ENCODE data around the gene RETREG1.

Gene RETREG1

DNA sequence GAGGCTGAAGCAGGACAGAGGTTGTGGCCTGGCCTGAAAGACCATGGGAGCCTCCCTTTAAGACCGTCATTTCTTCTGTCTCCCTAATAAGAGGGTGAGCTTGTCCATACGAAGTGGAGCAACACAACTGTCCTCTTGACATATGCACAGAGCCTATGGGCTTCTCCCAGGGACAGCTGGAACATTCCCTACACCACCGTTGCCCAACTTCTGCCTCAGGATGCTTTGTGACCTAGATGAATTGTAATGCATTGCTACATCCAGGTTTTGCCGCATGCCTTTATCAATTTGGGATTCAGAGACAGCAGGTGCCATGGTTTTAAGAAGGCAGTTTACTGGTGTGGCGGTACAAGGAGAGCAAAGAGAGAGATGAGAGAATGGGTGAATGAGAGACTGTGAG lies 116.8 kb downstream of the RETREG1 start:
- no peak for ATAC-seq (replicated peaks; ENCODE audit: extremely low read depth, poor library complexity, severe bottlenecking)
- H3K9me3 Mint-ChIP-seq, result no peaks in the 10 kb centered on the region
- no peak overlapping the region for H3K4me3 Mint-ChIP-seq
- H3K36me3 Mint-ChIP-seq (ENCODE audit: insufficient read depth), result no peaks in the 10 kb centered on the region
- H3K27me3 Mint-ChIP-seq, result no peaks in the 10 kb centered on the region
- no peak overlapping the region for H3K27ac Mint-ChIP-seq (ENCODE audit: low read depth)
- H3K4me1 Mint-ChIP-seq, result peaks cover 8% of the 10 kb centered on the region
- DNase-seq (ENCODE audit: low spot score in 2 of 2), result no peak

DNA sequence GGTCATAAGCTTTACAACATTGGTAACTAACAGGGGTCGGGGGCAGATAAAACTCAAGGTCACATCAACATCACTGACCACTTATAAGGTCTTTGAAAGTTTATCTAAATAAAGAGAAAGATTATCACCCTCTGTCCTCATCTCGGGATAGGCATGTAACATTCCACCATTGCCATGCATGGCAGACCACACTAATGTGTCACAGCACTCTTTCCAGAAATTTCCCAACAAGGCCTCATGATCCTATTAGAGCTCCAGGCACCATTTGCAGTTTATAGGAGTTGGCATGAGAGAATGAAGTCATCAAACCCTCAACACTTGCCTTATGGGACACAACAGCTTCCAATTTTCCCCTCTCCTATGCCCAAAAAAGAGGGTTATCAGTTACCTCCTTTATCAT lies 119.3 kb downstream of the RETREG1 start:
- H3K36me3 Mint-ChIP-seq (ENCODE audit: insufficient read depth), result no peaks in the 10 kb centered on the region
- H3K27me3 Mint-ChIP-seq, result no peaks in the 10 kb centered on the region
- no peak for DNase-seq (ENCODE audit: low spot score in 2 of 2)

DNA sequence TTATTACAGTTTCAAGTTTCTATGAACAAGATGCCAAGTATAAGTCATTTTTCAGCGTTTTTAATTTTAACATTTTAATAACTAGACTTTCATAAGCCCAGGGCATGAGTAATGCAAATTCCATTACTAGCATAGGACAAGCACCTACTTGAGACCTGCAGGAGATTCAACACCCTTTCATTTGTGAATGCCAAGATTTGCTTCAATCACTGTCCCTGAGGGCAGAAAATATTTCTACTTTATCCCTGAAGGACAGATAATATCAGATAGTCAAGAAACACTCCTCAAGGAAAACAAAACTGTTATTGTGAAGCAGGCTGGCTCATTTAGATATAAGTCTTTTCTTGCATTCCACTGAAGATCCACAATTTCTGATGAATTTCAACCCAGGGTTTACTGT lies 123.5 kb downstream of the RETREG1 start:
- no peak for DNase-seq (ENCODE audit: low spot score in 2 of 2)
- Mint-ChIP-seq H3K4me1 (no peaks in the 10 kb centered on the region), H3K27ac (ENCODE audit: low read depth) (no peak overlapping the region), H3K9me3 (no peaks in the 10 kb centered on the region), H3K36me3 (ENCODE audit: insufficient read depth) (no peaks in the 10 kb centered on the region), H3K27me3 (no peaks in the 10 kb centered on the region), H3K4me3 (no peak overlapping the region)
- no peak for ATAC-seq (replicated peaks; ENCODE audit: extremely low read depth, poor library complexity, severe bottlenecking)

More for the DNA sequence above, 119.3 kb downstream of the RETREG1 start:
- Mint-ChIP-seq H3K9me3 (no peaks in the 10 kb centered on the region), H3K4me3 (no peak overlapping the region), H3K27ac (ENCODE audit: low read depth) (no peak overlapping the region), H3K4me1 (no peaks in the 10 kb centered on the region)
- ATAC-seq (replicated peaks; ENCODE audit: extremely low read depth, poor library complexity, severe bottlenecking), result no peak

DNA sequence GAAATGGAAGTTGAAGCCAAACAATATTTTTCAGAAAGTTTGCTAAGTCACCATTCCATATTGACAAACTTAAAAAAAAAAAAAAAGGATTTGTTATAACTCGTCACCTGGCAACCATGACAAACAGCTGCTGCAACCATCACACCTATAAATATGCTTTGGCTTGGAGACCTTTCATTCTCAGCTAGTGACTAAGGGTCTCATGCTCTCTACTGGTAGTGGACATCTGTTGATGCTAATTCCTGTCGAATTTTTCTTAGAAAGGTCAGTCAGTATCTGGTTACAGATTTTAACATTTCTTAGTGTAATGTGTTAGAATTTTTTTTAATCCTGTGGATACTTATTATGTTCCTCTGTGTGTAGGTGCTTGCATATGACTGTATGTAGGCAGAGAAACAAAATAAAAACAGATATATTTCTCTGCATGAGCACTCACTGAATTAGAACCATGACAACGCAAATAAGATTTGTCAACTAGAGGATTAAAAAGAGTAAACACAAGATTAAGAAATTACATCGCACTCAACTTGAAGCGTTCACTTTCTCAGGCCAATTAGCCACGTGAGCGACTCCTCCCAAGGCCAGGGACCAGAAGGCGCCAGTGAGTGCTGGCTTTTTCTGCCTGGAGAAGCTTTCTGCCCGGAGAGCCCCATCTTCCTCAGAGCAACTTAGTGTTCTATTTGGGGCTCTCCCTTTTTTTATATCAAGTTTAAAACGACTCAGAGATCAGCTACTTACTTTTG lies 124.2 kb downstream of the RETREG1 start:
- H3K4me1 Mint-ChIP-seq, result no peaks in the 10 kb centered on the region
- no peak for ATAC-seq (replicated peaks; ENCODE audit: extremely low read depth, poor library complexity, severe bottlenecking)
- DNase-seq (ENCODE audit: low spot score in 2 of 2), result no peak
- no peak overlapping the region for H3K4me3 Mint-ChIP-seq
- no peaks in the 10 kb centered on the region for H3K27me3 Mint-ChIP-seq
- no peak overlapping the region for H3K27ac Mint-ChIP-seq (ENCODE audit: low read depth)
- no peaks in the 10 kb centered on the region for H3K36me3 Mint-ChIP-seq (ENCODE audit: insufficient read depth)
- no peaks in the 10 kb centered on the region for H3K9me3 Mint-ChIP-seq

DNA sequence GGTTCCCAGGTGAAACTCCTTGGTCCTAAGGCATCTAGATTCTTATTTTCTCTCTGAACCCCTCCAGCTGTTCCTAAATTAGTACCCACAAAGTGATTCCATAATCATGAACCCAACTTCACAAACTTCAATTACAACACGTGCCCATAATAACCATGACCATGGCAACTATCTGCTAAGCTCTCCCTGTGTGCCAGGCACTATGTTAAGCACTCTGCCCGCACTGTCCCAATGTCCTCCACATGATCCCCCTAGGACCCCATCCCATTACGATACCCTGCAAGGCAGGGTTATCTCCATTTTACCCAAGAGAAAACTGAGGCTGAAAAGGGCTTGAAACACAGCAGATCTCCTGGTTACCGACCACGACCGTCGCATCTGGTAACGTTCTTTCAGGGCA lies 125.9 kb downstream of the RETREG1 start:
- Mint-ChIP-seq H3K27ac (ENCODE audit: low read depth) (no peak overlapping the region), H3K4me1 (no peaks in the 10 kb centered on the region), H3K4me3 (no peak overlapping the region), H3K27me3 (no peaks in the 10 kb centered on the region), H3K36me3 (ENCODE audit: insufficient read depth) (no peaks in the 10 kb centered on the region), H3K9me3 (no peaks in the 10 kb centered on the region)
- DNase-seq (ENCODE audit: low spot score in 2 of 2) (no peak), ATAC-seq (replicated peaks; ENCODE audit: extremely low read depth, poor library complexity, severe bottlenecking) (no peak)

DNA sequence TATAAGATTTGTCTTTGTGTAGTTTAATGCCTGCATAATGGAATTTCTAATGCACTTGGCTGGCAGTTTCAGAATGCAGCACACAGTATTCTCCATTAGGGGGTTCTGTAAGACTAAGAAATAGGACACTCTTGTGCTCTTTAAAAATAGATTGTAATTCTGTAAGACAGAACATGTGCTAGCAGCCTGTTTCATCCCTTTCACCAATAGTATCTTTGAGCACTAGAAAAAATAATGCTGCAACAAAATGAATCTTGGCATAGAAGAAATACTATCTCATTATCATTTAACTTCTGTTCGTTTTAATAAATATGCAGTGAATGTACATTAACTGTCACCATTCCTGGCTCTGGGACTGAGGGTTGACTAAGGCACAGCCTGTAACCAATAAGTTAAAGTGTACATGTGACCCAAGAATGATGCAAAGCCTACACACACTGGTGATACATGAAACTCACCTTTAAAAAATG lies 127.4 kb downstream of the RETREG1 start:
- H3K4me1 Mint-ChIP-seq, result no peaks in the 10 kb centered on the region
- ATAC-seq (replicated peaks; ENCODE audit: extremely low read depth, poor library complexity, severe bottlenecking), result no peak
- no peaks in the 10 kb centered on the region for H3K9me3 Mint-ChIP-seq

DNA sequence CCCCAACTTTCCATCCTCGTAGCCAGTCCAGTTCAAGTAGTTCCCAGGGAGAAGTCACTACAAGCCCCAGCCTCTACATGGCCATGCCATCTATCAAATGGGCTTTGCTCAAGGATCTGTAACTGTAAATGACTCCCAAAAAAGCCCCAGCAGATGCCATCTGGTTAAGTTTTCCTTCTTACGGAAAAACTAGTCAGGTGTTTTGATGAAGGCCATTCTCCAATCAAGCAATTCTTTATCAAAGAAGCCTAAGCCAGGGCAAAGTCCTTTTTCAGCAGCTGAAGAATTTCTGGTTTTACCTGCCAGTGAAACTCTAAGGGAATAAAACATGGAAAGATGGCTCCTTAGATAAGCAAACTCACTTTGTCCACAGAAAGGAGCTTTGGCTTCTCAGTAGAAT lies 129.3 kb downstream of the RETREG1 start:
- Mint-ChIP-seq H3K4me3 (no peak overlapping the region), H3K27ac (ENCODE audit: low read depth) (no peak overlapping the region), H3K4me1 (no peaks in the 10 kb centered on the region), H3K27me3 (peaks cover 8% of the 10 kb centered on the region), H3K36me3 (ENCODE audit: insufficient read depth) (no peaks in the 10 kb centered on the region), H3K9me3 (no peaks in the 10 kb centered on the region)
- ATAC-seq (replicated peaks; ENCODE audit: extremely low read depth, poor library complexity, severe bottlenecking), result no peak
- DNase-seq (ENCODE audit: low spot score in 2 of 2), result no peak

More for the DNA sequence above, 127.4 kb downstream of the RETREG1 start:
- Mint-ChIP-seq H3K27me3 (no peaks in the 10 kb centered on the region), H3K4me3 (no peak overlapping the region), H3K36me3 (ENCODE audit: insufficient read depth) (no peaks in the 10 kb centered on the region), H3K27ac (ENCODE audit: low read depth) (no peak overlapping the region)
- no peak for DNase-seq (ENCODE audit: low spot score in 2 of 2)

DNA sequence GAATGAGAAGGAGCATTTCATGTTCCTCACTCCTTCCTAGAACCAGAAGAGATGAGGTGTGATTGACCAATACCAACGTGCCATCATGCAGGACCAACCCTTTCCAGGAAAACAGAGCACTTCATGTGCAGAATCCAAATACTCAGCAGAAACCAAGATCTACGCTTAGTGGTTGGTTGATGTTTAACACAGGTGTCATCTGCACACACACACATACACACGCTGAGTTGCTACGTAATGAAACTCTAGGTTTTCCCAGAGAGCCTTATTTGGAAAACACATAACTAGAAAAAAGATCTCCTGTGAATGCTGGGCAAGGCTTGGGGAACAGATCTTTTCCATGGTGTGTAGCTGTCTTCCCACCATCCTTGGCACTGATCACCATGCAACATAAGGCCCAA lies 130.1 kb downstream of the RETREG1 start:
- H3K27ac Mint-ChIP-seq (ENCODE audit: low read depth), result no peak overlapping the region
- H3K4me3 Mint-ChIP-seq, result no peak overlapping the region
- H3K9me3 Mint-ChIP-seq, result no peaks in the 10 kb centered on the region
- H3K36me3 Mint-ChIP-seq (ENCODE audit: insufficient read depth), result no peaks in the 10 kb centered on the region
- ATAC-seq (replicated peaks; ENCODE audit: extremely low read depth, poor library complexity, severe bottlenecking), result no peak
- H3K27me3 Mint-ChIP-seq, result peaks cover 8% of the 10 kb centered on the region
- no peaks in the 10 kb centered on the region for H3K4me1 Mint-ChIP-seq
- DNase-seq (ENCODE audit: low spot score in 2 of 2), result no peak

DNA sequence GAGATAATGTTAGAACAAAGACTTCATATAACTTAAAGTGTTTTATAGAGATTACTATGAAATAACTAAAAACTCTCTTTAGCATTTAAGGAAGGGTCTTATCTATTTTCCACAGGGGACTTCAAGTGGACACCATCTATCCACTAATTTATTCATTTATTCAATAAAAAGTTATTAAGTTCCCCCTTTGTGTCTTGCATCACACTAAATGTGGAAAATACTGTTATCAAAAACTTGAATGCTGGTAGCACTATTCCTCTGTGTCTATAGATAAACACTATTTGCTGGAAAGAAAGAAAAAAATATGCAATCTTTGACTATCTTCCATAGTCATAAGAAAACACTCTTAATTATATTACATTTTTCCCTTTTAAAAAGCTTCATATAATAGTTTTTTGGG lies 131.1 kb downstream of the RETREG1 start:
- no peak for ATAC-seq (replicated peaks; ENCODE audit: extremely low read depth, poor library complexity, severe bottlenecking)
- H3K27ac Mint-ChIP-seq (ENCODE audit: low read depth), result no peak overlapping the region

DNA sequence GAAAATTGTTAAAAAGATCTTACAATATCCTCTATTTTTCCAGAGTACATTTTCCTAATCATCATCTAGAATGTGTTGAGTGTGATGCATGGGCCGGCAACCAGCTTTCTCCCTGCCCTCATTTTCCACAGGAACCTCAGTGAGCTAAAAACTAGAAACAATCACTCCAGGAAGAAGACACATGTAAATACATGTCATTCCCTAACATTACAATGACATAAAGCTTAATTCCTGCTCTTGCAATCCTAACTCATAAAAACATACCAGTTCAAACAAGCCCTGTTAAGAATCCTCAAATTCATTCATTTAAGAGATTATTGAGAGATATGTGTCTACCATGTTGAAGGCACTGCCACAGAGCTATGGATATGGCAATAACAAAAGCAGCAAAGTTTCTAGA lies 132.7 kb downstream of the RETREG1 start:
- no peak overlapping the region for H3K27ac Mint-ChIP-seq (ENCODE audit: low read depth)
- DNase-seq (ENCODE audit: low spot score in 2 of 2) (no peak), ATAC-seq (replicated peaks; ENCODE audit: extremely low read depth, poor library complexity, severe bottlenecking) (no peak)
- peaks cover 1% of the 10 kb centered on the region for H3K36me3 Mint-ChIP-seq (ENCODE audit: insufficient read depth)
- no peak overlapping the region for H3K4me3 Mint-ChIP-seq
- H3K4me1 Mint-ChIP-seq, result no peaks in the 10 kb centered on the region
- peaks cover 8% of the 10 kb centered on the region for H3K27me3 Mint-ChIP-seq
- H3K9me3 Mint-ChIP-seq, result no peaks in the 10 kb centered on the region

More for the DNA sequence above, 131.1 kb downstream of the RETREG1 start:
- DNase-seq (ENCODE audit: low spot score in 2 of 2), result no peak
- H3K36me3 Mint-ChIP-seq (ENCODE audit: insufficient read depth), result no peaks in the 10 kb centered on the region
- H3K27me3 Mint-ChIP-seq, result peaks cover 8% of the 10 kb centered on the region
- H3K4me1 Mint-ChIP-seq, result no peaks in the 10 kb centered on the region
- no peak overlapping the region for H3K4me3 Mint-ChIP-seq
- H3K9me3 Mint-ChIP-seq, result no peaks in the 10 kb centered on the region

DNA sequence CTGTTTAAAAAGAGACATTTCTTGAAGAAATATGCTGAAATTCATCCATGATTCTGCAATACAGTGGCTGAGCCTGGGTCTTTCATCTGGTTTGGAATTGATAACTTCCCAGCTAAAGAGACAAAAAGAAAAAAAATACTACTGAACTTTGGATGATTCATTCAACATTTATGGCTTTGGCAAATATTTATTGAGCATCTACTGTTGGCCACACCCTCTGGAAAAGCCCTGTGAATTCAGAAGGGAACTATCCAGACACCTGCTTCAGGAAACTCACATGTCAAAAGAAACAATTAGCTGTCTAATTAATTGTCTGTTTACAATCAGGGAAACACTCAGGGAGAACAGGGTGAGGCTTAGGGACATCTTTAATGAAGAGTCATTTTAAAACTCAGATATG lies 133.4 kb downstream of the RETREG1 start:
- H3K4me1 Mint-ChIP-seq, result no peaks in the 10 kb centered on the region

DNA sequence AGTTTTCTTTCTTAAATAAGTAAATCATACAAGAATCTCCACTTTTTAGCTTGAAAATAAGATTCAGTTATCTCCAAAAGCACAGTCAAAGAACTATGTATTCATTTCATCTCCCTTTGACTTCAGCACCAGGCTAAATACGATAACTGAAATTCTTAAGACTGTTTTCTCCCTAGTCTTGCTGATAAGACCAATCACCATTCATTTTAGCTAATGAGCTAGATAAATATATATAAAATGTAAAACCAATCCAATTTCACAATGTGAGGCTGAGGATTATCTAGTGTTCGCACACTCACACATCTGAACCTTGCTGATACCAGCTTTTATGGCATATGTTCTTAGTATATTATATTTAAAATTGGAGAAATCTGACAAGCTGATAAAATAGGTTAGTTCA lies 133.9 kb downstream of the RETREG1 start:
- Mint-ChIP-seq H3K36me3 (ENCODE audit: insufficient read depth) (peaks cover 1% of the 10 kb centered on the region), H3K4me1 (no peaks in the 10 kb centered on the region), H3K27me3 (peaks cover 8% of the 10 kb centered on the region), H3K9me3 (no peaks in the 10 kb centered on the region), H3K4me3 (no peak overlapping the region), H3K27ac (ENCODE audit: low read depth) (no peak overlapping the region)
- DNase-seq (ENCODE audit: low spot score in 2 of 2) (no peak), ATAC-seq (replicated peaks; ENCODE audit: extremely low read depth, poor library complexity, severe bottlenecking) (no peak)

More for the DNA sequence above, 133.4 kb downstream of the RETREG1 start:
- ATAC-seq (replicated peaks; ENCODE audit: extremely low read depth, poor library complexity, severe bottlenecking) (no peak), DNase-seq (ENCODE audit: low spot score in 2 of 2) (no peak)
- H3K9me3 Mint-ChIP-seq, result no peaks in the 10 kb centered on the region
- peaks cover 1% of the 10 kb centered on the region for H3K36me3 Mint-ChIP-seq (ENCODE audit: insufficient read depth)
- H3K27ac Mint-ChIP-seq (ENCODE audit: low read depth), result no peak overlapping the region
- H3K4me3 Mint-ChIP-seq, result no peak overlapping the region
- peaks cover 8% of the 10 kb centered on the region for H3K27me3 Mint-ChIP-seq

DNA sequence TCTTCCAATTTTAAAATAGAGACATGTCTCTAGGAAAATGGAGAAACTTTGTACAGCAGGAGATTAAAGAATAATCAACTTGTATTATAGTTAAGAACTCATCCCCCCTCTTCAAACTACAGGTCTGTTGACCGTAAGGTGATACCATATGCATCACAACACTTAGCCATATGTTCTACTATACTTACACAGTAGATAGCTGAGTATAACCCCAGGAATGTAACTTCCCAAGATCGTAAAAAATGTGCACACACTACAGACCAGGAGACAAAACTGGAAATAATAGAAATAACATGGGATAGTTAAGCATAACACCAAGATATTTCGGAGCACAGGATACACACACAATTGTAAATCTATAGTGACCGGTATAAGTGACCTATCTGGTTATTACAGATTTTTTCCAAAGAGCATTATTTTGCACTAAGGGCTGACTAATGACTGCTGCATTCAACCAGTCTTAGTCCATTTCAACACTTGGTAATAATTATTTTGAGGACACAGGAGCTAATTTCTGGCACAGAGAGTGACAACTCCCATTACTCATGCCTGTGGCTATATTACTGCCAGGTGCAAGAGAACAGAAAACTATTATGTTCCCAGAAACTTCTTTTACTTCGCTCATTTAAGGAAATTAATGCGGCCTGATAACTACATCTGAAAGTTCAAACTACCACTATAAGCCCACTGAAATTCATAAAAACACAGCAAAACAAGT lies 135.8 kb downstream of the RETREG1 start:
- Mint-ChIP-seq H3K4me1 (no peaks in the 10 kb centered on the region), H3K27ac (ENCODE audit: low read depth) (no peak overlapping the region), H3K9me3 (no peaks in the 10 kb centered on the region), H3K4me3 (no peak overlapping the region), H3K36me3 (ENCODE audit: insufficient read depth) (peaks cover 1% of the 10 kb centered on the region), H3K27me3 (peaks cover 8% of the 10 kb centered on the region)
- ATAC-seq (replicated peaks; ENCODE audit: extremely low read depth, poor library complexity, severe bottlenecking) (no peak), DNase-seq (ENCODE audit: low spot score in 2 of 2) (no peak)

Data from central memory CD8-positive, alpha-beta T cell (primary cell).